GM19023 (cell line): Measurements from ENCODE around the gene DOCK8.
"Not testable (repeated sequence)": the region's sequence is repeated elsewhere in the genome, so short reads cannot be mapped to it uniquely, and the experiment has no call there.

ENCODE experiments used
- ATAC-seq: cut with Tn5 transposase; IDR thresholded peaks from one replicate; pipeline ENCODE4 v1.9.1; 2021; ENCODE audit warnings: mild to moderate bottlenecking, moderate library complexity; ENCODE audit not compliant: unreplicated experiment

Gene DOCK8

DNA sequence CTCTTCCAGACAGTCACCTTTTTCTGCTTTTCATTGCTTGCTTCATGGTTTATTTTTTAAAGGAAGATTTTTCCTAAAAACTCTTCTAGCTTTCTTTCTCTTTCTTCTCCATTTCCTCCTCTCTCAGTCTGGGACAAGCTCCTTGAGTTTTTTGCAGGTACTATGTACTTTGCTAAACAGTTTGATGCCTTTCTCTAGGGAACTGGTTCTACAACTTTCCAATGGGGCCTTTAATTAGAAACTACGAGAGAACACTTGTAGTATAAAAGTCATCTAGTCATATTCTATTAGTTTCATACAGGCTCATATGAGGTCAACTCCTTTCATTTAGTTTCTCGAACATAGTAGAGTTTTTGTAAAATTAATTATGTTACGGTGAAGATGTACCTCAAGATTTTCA is 189.6 kb downstream of the DOCK8 start:
- no peak for ATAC-seq

DNA sequence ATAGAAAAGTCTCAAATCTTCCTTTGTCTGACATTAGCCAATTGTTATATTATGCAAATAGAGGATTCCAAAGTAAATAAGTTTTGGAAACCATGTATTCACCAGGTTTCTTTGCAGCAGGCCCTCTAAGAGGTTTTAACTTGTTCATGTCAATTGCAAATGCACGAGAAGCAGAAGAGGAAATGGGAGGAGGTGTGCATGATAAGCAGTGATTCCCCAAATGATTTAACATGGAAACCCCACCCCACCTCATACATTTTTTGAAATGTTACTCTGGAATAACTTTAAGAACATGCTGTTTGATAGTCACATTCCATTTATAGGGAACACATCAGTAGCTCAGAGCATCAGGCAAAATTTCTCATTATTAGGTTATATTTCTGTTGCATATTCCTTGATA is 190.7 kb downstream of the DOCK8 start:
- no peak for ATAC-seq

DNA sequence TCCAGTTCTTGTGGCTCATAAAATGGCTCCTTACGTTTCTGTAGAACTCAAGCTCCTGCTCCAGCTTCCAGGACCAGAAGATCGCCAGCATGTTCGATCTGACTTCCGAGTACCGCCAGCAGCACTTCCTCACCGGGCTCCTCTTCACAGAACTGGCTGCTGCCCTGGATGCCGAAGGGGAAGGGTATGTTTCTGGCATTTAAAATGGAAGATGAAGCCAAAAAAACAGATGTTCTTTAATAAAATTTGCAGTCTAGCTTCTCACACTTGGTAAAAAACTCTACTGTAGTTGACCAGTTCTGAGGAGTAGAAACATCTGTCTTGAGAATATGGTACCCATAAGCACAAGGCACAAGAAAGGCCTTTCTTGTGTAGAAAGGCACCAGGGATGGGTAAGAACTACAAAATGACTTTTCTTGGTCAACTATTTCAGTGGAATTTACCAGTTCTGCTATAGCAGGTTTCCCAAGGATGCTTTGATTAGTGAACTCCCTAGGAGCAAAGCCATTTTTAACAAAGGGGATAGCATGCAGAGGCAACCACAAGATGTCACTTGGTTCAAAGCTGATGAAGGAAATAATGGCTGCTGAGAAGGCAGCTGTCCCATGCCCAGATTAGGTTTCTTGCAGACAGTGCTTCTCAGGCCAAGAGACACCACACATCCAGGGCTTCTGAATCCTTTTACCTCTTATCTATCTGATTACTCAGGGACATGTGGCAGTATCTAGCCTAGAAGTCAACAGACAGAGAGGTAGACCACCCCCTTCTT is 192.4 kb downstream of the DOCK8 start:
- ATAC-seq: no peak

DNA sequence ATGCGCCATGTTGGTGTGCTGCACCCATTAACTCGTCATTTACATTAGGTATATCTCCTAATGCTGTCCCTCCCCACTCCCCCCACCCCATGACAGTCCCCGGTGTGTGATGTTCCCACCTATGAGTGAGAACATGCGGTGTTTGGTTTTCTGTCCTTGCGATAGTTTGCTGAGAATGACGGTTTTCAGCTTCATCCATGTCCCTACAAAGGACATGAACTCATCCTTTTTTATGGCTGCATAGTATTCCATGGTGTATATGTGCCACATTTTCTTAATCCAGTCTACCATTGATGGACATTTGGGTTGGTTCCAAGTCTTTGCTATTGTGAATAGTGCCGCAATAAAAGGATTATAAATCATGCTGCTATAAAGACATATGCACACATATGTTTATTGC is 195.0 kb downstream of the DOCK8 start:
- ATAC-seq: not testable (repeated sequence)

DNA sequence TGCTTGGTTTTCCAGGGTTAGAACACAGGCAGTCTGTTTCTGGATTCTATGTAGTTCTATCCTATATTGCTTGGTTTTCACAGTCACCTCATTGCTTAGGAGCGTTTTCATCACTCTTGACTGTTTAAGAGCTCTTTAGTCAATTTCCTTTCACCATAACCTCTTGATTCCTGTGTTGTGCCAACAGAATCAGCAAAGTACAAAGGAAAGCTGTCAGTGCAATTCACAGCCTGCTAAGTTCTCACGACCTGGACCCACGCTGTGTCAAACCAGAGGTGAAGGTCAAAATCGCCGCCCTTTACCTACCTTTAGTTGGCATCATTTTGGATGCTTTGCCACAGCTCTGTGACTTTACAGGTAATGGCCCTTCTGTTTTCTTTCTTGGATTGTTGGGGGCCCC is 199.9 kb downstream of the DOCK8 start:
- no peak for ATAC-seq

DNA sequence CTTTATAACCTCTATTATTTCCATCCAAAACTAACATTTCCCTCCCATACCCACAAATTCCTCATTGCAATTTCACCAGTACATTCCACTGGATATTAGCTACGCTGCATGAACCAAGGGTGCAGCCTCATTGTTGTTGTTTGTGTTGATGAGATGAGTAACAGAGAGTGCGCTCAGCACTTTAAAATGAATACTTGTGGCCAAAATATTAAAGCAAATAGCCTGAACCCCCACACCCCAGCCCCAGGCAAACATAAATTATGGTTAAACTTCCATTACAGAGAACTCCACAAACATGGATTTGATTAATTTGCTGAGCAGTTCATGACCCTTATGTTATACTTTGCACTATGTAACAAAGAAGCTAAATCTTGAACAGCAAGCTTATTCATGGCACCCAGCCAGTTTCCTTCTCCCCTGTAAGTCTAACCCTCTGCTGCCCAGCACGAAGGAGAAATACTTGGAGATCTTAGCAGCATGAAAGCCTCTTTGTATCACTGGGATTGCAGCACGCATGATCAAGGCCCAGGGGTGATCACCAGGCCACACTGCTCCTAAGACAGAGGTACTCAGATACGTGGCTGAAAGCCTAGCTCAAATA is 205.0 kb downstream of the DOCK8 start:
- no peak for ATAC-seq

DNA sequence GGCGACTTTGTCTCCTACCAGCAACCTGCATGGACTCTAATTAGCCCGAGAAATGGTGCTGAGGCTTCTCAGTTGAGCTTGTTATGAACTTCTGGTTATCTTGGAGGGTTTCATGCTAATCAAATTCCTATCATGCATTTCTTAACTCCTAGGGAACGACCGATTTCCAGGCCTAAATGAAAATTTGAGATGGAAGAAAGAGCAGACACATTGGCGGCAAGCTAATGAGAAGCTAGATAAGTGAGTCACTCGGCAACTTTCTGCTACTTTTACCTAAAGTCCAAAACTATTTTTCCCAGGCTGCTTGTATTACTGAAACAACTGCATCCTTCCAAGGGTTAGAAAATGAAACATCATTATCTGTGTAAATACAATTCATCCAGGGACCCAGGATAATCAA is 207.2 kb downstream of the DOCK8 start:
- ATAC-seq: no peak

DNA sequence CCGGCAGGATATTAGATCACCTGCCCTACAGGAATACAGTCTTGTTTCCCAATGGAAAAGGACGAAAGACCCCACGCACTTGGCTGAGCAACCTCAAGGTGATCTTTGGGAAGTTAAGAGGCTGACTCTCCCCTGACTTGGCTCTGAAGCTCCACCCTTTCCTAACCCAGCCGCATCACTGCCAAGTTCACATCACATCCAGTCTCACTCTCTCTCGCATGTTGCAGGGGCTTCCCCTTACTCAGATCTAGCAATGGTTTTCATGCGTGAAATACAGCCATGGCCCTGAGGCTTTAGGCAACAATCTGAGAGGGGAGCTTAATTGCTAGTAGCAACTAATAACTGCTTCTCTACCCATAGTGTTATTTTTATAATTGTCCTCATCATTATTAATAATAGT is 211.6 kb downstream of the DOCK8 start:
- no peak for ATAC-seq

DNA sequence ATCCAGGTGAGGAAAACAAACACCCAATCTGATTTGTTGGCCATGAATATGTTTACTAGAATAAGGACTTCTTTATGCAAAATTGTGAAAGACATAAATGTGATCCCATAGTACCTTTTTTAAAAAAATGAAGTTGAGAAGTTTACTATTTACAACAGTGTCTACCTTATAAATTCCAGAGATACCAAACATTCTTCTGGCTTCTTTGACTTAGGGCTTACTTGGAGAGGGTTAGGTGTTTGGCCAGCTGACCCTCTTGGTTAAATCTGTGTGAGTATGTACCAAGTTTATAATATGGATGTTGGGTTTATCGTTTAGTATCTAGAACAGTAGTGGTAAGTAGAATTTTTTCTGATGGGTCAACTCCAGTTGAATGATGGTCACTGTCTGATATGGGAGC is 212.3 kb downstream of the DOCK8 start:
- ATAC-seq: no peak

DNA sequence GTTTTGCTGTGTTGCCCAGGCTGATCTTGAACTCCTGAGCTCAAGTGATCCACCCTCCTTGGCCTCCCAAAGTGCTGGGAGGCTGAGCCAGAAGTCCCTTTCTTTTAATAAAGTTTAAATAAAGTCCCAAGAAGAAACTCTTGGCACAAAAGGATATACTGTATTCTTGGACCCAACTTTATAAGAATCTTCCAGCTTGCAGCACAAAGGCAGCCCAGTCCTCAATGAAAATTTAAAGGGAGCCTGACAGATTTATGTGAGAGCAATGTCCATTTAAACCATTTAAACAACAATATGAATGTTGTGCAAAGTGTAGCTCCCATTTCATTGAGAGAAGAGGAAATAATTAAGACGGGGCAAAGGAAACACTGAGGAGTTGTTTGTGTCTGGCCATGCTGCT is 217.0 kb downstream of the DOCK8 start:
- ATAC-seq: no peak

DNA sequence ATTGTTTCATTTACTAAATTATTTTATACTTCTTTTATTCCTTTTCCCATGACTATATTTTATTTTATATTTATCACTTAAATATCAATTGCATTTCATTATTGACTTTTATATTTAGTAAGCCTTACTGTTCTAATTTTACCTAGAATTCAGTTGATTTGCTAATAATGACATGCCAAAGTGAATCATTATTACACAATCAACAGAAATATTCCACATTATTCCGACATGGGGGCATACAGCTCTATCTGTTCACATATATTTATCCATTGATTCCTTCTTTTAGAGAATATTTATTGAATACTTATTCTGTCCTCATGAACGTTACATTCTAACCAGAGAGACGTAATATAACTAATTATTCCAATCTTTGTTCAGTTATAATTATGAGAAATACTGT is 221.8 kb downstream of the DOCK8 start:
- no peak for ATAC-seq

DNA sequence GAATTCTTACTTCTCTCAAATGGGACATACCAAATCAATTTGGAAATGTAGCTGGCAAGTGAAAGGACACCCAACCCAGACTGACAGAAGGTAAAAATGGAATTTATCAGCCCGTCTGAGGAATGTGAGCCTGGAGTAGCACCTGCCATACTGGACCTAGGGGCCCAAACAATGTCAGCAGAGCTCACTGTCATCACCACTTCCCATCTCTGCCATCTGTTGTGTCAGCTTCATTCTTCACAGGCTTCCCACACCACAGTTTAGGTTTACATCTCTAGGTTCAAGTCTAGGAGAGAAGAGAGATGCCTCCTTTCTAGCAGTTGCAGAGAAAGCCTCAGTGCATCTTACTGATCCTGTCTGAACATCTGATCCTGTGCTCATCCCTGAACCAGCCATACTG is 222.4 kb downstream of the DOCK8 start:
- no peak for ATAC-seq

DNA sequence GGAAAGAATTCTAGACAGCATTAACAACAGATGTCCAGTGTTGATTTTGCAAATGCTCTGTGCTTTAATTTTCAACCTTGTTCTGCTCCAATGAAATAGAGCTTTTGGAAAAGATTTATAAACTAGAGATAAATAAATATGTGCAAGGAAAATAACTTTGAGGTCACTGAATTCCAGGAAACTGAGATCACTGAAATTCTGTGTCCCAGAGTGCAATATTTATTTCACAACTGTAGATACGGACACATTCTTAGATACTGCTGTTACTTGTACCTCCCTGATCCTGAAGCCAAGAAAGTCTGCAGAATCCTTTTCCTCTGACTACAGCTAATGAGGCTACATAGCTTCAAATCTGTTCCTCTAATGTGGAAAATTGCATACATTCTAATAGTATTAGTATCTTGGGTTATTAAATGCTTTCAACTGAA is 222.9 kb downstream of the DOCK8 start:
- ATAC-seq: no peak

DNA sequence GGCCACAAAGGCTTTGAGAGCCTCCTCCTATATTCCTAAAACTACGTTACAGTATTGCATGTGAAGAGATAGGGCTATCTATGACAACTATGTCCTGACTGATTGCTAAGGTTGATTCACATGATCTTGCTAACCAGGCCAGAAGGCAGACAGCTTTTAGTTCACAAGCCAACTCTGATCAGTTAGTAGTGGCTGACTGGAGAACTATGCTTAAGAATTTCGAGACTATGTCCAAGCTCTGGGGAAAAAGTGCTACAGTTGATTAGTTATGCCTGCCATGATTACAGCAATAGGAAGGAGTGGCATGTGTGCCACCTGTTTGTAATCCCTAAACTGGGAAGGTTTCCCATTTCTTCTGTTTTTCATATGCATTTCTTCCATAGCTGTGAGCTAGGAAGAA is 223.4 kb downstream of the DOCK8 start:
- no peak for ATAC-seq

DNA sequence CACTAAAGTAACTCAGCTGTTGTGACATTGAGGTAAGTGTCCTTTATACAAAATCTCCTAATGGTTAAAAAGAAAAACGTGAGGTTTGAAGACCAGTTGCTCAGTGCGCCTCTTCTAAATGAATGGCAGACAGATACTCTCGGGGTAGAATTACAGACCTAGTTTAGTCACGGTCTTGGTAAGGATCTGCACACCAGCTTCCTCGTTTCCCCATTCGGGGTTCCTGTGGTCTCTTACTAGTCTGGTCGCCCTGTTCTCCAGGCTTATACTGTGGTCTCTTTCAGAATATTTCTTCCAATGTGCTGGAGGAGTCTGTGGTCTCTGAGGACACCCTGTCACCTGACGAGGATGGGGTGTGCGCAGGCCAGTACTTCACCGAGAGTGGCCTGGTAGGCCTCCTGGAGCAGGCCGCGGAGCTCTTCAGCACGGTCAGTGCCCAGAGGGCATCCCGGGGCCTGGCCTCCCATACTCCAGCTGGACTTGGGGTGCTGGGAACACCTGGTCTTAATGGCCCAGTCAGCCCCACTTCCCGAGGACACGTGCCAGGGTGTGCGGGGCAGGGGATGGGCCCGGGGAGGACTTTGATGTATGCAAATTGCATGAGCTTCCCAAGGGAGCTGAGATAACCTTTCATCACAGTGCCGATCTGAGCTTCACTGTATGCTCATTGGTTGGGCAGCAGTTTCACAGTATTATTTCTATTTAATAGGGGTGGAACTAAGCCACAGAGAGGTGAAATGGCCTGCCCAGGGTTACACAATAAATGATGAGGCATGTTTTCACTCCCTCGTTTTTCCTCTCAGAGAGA is 224.5 kb downstream of the DOCK8 start:
- no peak for ATAC-seq

DNA sequence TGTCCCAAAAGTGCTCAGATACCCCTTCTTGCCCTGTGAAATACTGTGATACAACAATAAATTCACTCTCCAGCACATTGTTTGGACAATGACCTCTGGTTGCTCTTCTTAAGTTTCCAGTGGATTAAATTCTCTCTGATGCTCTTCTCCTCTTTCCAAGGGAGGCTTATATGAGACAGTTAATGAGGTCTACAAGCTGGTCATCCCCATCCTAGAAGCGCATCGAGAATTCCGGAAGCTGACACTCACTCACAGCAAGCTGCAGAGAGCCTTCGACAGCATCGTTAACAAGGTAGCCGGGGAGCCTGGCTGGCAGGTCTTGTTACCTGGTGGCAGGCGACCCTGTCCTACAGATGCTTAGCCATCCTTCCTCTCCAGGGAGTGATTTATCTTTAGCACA is 226.5 kb downstream of the DOCK8 start:
- no peak for ATAC-seq

DNA sequence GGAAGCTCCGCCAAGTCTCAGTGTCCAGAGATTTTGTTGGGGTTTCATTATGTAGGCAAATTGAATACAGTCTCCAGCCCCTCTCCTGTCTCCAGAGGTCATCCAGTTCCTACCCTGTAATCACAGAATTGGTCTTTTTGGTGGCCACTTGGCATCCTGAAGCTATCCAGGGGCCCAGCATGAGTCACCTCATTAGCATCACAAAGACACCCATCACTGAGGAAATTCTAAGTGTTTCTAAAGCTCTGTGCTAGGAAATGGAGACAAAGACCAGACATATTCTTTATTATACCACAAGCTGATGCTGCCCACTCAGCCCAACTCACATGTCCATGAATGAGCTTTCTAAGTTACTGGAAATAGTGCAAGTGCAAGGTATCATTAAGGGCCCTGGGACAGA is 229.9 kb downstream of the DOCK8 start:
- ATAC-seq: no peak

DNA sequence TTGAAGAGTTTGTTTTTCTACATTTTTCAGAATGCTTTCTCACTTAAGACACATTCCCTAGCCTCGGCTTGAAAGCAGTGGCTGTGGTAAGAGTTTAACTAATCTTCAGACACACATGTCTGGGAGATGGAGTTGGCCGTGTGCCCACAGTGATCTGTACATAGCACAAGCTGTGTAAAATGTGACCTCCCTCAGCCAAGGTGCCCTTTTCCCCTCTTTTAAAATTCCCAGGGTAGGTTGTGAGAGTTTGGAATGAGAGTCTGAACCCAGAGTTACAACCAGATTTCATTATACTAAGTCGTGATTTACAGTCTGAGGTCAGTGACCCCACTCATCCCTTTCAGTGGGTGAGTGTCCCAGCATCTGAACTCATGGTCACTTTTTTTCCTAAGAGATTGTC is 230.4 kb downstream of the DOCK8 start:
- no peak for ATAC-seq

DNA sequence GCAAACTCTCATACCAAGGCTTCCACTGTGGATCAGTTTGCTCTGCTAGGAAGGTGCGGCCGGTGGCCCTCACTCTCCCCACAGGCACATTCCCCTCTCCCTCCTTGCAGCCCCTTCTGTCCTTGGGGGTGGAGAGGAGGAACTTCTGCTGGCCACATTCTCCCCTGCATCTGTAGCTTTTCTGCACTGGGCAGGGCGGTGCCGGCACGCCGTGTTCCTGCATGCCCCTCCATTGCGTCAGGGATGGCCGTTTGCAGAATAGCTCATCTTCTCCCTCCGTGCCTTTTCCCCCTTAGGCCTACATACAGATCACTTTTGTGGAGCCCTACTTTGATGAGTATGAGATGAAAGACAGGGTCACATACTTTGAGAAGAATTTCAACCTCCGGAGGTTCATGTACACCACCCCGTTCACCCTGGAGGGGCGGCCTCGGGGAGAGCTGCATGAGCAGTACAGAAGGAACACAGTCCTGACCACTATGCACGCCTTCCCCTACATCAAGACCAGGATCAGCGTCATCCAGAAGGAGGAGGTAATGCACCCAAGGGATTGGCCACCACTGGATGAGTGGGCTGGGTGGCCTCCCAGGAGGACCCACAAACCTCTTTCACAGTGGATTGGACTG is 231.5 kb downstream of the DOCK8 start:
- ATAC-seq: no peak

DNA sequence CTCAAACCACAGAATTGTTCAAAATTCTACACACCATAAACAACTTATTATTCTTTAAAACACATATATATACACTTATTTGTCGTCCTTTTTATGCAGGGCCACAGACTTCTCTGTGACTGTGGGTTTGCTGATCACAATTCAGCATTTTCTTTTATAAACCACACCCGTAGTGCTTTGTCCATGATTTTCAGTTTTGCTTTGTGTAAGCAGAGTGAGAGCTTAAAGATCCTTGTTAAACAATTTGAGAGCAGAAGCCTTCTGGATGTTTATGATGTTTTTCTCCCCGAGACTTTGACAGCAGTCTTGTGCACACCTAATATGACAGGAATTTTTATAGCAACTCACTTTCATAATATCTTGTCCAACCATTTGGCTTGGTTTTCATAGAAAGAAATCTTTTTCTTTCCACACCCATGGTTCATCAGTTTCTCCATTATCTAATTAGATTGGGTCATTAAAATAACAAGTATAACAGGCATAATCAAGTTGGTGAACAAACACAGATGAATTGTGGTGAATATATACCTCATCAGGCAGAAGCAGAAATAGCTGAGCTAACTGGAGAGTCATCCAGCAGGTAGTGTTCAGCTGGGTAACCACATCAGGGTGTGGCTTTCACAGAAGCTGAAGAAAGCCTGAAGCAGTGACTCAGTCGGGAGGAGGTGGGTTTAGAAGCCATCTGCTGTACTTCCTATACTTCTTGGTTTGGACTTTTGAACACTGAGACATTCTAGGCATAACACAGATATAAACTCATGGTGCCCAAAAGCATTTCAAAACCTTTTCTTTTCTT is 232.8 kb downstream of the DOCK8 start:
- ATAC-seq: no peak

DNA sequence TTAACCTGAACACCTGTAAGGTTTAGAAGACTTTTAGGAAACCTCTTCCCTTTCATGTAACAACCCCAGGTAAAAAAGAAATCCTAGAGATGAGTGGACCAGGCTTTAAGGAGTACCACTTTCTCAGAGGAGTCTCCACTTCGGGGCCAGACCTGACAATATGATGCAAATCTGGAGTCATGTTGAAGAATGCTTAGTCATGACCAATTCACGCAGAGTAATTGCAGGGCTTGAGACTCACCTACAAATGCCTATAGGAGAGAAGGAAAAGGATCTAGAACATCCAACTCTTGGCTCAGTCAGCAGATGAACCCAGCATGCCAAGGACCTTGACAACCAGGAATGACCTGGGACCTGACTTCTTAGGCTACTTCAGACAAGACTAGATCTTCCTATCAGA is 235.4 kb downstream of the DOCK8 start:
- ATAC-seq: no peak
